ENCODE results near the gene ELMO2. TPM values are rescaled to one million over a fixed set of nuclear protein-coding genes. Genes with fewer than 3 reads are reported as not detected.

Gene ELMO2
- total RNA-seq, 2 donors from 2014 or later, result 47.7 to 117 TPM

DNA sequence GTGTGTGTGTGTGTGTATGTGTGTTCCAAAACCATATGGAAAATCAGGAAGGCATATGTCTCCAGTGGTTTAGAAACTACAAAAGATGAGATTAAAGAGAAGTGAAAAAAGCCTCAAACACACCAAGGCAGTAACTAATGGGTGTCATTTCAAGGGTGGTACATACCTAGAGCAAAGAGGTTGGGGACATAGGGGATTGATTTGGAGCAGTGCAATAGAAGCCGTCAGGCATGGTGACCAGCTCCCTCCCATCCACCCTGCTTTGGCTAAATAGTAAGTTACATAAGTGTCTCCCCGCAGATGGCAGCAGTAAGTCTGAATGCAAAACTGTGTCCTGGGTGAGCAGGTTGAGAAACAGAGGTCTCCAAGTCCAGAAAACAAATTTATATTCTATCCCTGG is 10.4 kb upstream of the ELMO2 start:
- Histone ChIP-seq H3K4me3 (no peak overlapping the region), H3K4me1 (replicated peaks) (no peaks in the 10 kb centered on the region), H3K27ac (no peak overlapping the region), H3K36me3 (no peaks in the 10 kb centered on the region), H3K27me3 (replicated peaks; ENCODE audit: insufficient read depth) (no peaks in the 10 kb centered on the region), H3K9me3 (no peaks in the 10 kb centered on the region)
- intact Hi-C loops (cut with DNase I), result no loop called here
- TF ChIP-seq CTCF (IDR thresholded peaks at IDR 0.05) (no peak), POLR2AphosphoS5 (IDR thresholded peaks at IDR 0.05) (no peak), POLR2A (IDR thresholded peaks at IDR 0.05) (no peak)
- DNase-seq (ENCODE audit: low spot score), result no peak
- WGBS, result 84% methylated on average over 2 of the region's 2 CpGs

DNA sequence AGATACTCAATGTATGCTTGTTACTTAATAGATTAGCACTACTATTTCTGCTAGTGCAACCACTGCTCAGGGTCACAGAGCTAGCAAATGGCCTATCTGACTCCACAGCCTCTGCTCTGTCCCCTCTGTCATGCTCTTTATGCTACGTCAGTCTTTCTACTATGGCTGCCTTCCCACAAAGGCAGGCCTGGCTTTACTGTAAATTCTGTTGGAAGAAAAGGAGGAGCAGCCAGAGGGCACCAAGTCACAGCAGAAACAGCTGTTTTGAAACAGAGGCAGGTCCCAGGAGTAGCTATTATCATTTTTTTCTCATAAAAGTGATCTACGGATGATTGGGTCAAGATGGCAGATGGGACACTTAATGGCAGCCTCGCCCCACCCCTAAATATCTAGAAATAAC is 10.0 kb upstream of the ELMO2 start:
- no peaks in the 10 kb centered on the region for H3K9me3 ChIP-seq
- H3K4me1 ChIP-seq (replicated peaks), result no peaks in the 10 kb centered on the region
- DNase-seq (ENCODE audit: low spot score), result no peak
- H3K27ac ChIP-seq, result no peak overlapping the region
- H3K36me3 ChIP-seq, result no peaks in the 10 kb centered on the region
- H3K4me3 ChIP-seq, result no peak overlapping the region
- no peaks in the 10 kb centered on the region for H3K27me3 ChIP-seq (replicated peaks; ENCODE audit: insufficient read depth)
- intact Hi-C loops (cut with DNase I), result no loop called here
- TF ChIP-seq POLR2AphosphoS5 (IDR thresholded peaks at IDR 0.05) (no peak), POLR2A (IDR thresholded peaks at IDR 0.05) (no peak), CTCF (IDR thresholded peaks at IDR 0.05) (no peak)
- 82% methylated on average over 3 of the region's 3 CpGs for WGBS

DNA sequence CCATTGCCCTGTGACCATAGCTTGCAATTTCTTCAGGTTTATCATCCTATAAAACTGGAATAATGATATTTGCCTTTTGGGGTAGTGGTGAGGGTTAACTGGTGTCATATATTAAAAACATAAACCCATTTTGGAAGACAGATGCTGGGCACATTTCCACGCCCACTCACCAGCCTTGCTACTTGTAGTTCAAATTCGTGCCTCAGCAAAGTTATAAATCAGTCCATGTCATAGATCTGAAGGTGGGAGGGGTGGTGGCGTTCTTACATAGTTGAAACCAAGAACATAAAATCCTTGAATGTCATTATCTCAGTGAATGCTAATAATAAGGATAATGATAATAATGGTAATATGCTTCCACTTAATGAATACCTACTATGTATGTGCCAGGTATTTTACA is 9.4 kb upstream of the ELMO2 start:
- Histone ChIP-seq H3K9me3 (no peaks in the 10 kb centered on the region), H3K36me3 (no peaks in the 10 kb centered on the region), H3K4me3 (no peak overlapping the region), H3K4me1 (replicated peaks) (no peaks in the 10 kb centered on the region), H3K27me3 (replicated peaks; ENCODE audit: insufficient read depth) (no peaks in the 10 kb centered on the region), H3K27ac (no peak overlapping the region)
- 58% methylated on average over 3 of the region's 3 CpGs for WGBS
- no peak for DNase-seq (ENCODE audit: low spot score)
- no peak for TF ChIP-seq CTCF (IDR thresholded peaks at IDR 0.05)
- TF ChIP-seq POLR2A (IDR thresholded peaks at IDR 0.05), result no peak
- TF ChIP-seq POLR2AphosphoS5 (IDR thresholded peaks at IDR 0.05), result no peak
- intact Hi-C loops (cut with DNase I), result no loop called here

GRCh38 chr20:46414608-46415007 is 8.2 kb upstream of the ELMO2 start:
- Histone ChIP-seq H3K36me3 (no peaks in the 10 kb centered on the region), H3K4me3 (no peak overlapping the region), H3K4me1 (replicated peaks) (no peaks in the 10 kb centered on the region), H3K27ac (no peak overlapping the region), H3K9me3 (no peaks in the 10 kb centered on the region), H3K27me3 (replicated peaks; ENCODE audit: insufficient read depth) (no peaks in the 10 kb centered on the region)
- TF ChIP-seq POLR2A (IDR thresholded peaks at IDR 0.05) (no peak), CTCF (IDR thresholded peaks at IDR 0.05) (no peak), POLR2AphosphoS5 (IDR thresholded peaks at IDR 0.05) (no peak)
- intact Hi-C loops (cut with DNase I), result no loop called here
- 40% methylated on average over 5 of the region's 5 CpGs for WGBS
- no peak for DNase-seq (ENCODE audit: low spot score)

DNA sequence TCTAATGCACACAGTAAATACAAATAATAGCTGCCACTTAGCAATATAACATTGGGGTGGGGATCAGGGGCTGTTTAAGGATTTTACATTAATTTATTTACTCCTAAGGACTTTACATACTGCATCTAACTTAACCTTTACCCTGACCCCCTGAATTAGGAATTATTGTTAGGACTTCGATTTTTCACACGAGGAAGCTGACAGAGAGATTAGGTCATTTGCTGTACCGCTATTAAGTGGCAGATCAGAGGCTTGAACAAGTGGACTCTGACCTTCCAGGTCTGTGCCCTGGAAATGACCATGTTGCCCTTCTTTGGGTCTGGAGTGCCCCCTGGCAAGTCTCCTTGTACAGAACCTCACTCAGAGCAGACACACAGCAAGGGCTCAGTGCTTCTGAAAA is 5.2 kb upstream of the ELMO2 start:
- Histone ChIP-seq H3K36me3 (no peaks in the 10 kb centered on the region), H3K27me3 (replicated peaks; ENCODE audit: insufficient read depth) (no peaks in the 10 kb centered on the region), H3K27ac (no peak overlapping the region), H3K9me3 (no peaks in the 10 kb centered on the region), H3K4me3 (no peak overlapping the region), H3K4me1 (replicated peaks) (no peaks in the 10 kb centered on the region)
- TF ChIP-seq POLR2AphosphoS5 (IDR thresholded peaks at IDR 0.05), result no peak
- no peak for TF ChIP-seq CTCF (IDR thresholded peaks at IDR 0.05)
- TF ChIP-seq POLR2A (IDR thresholded peaks at IDR 0.05), result no peak
- intact Hi-C loops (cut with DNase I), result no loop called here
- 86% methylated on average over 3 of the region's 3 CpGs for WGBS
- DNase-seq (ENCODE audit: low spot score), result no peak

Measured in prostate gland (tissue), 2 donors.